ENCODE data around the gene HSD17B2.

GRCh38 chr16:82063456-82064082, 28.5 kb downstream of the HSD17B2 start:
- TF ChIP-seq CTCF (IDR thresholded peaks at IDR 0.05) (no peak), POLR2AphosphoS5 (IDR thresholded peaks at IDR 0.05) (no peak)

Measured in suprapubic skin (tissue), 3 donors.